ENCODE measurements around the gene OXA1L. TPM values are rescaled to one million over a fixed set of nuclear protein-coding genes. Genes with fewer than 3 reads are reported as not detected.

OXA1L gene
- total and polyA plus RNA-seq, 2 of the 13 experiments (the other 11 are each of a cell fraction or from before 2014, with no cell fraction given), result 230 to 589 TPM

DNA sequence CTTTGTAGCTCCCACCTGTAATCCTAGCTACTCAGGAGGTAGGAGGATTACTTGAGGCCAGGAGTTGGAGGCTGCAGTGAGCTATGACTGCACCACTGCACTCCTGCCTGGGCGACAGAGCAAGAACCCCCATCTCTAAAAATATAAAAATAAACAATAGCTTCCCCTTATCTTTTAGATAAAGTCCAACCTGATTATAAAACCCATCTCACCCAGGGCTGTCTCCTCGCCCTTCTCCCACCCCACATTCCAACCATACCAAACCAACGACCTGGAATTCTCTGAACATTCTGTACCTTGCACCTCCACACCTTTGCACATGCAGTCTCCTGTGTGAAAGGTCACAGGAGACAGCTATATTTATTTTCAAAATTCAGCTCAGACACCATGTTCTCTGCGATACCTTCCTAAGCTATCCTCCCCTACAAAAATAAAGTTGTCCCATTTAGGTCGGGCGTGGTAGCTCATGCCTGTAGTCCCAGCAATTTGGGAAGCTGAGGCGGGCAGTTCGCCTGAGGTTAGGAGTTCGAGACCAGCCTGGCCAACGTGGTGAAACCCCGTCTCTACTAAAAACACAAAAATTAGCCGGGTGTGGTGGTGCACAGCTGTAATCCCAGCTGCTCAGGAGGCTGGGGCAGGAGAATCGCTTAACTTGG is 41.1 kb downstream of the OXA1L start (continued):
- TF ChIP-seq, protein P1, sequence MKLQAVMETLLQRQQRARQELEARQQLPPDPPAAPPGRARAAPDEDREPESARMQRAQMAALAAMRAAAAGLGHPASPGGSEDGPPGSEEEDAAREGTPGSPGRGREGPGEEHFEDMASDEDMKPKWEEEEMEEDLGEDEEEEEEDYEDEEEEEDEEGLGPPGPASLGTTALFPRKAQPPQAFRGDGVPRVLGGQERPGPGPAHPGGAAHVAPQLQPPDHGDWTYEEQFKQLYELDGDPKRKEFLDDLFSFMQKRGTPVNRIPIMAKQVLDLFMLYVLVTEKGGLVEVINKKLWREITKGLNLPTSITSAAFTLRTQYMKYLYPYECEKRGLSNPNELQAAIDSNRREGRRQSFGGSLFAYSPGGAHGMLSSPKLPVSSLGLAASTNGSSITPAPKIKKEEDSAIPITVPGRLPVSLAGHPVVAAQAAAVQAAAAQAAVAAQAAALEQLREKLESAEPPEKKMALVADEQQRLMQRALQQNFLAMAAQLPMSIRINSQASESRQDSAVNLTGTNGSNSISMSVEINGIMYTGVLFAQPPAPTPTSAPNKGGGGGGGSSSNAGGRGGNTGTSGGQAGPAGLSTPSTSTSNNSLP (IDR thresholded peaks at IDR 0.05; ENCODE audit: low read depth, low read length), result 0 out of 2 replicates have a peak, but pooled peaks have one; percentile 53
- TF ChIP-seq, protein P2, sequence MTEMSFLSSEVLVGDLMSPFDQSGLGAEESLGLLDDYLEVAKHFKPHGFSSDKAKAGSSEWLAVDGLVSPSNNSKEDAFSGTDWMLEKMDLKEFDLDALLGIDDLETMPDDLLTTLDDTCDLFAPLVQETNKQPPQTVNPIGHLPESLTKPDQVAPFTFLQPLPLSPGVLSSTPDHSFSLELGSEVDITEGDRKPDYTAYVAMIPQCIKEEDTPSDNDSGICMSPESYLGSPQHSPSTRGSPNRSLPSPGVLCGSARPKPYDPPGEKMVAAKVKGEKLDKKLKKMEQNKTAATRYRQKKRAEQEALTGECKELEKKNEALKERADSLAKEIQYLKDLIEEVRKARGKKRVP (CRISPR knock-in tag; IDR thresholded peaks at IDR 0.05), result no peak
- TF ChIP-seq ETV5 (CRISPR knock-in tag; IDR thresholded peaks at IDR 0.05; ENCODE audit: borderline replicate concordance) (0 out of 2 replicates have a peak, but pooled peaks have one; percentile 5), KDM1A (CRISPR knock-in tag; IDR thresholded peaks at IDR 0.05) (peak; percentile 27; the same call in 1 of the 2 replicates), SP1 (IDR thresholded peaks at IDR 0.05) (no peak), SP1 (CRISPR knock-in tag; IDR thresholded peaks at IDR 0.05) (no peak), FOXA3 (CRISPR knock-in tag; IDR thresholded peaks at IDR 0.05) (peak; percentile 38; the same call in 1 of the 2 replicates), ZMYM2 (CRISPR knock-in tag; IDR thresholded peaks at IDR 0.05) (peak; percentile 93), CEBPB (IDR thresholded peaks at IDR 0.05; ENCODE audit: borderline replicate concordance, low read depth, low read length) (no peak), ZNF883 (CRISPR knock-in tag; IDR thresholded peaks at IDR 0.05; ENCODE audit: not compliant biosample characterization) (peak; percentile 61), ARNT (IDR thresholded peaks at IDR 0.05) (no peak), ESRRA (CRISPR knock-in tag; IDR thresholded peaks at IDR 0.05; ENCODE audit: low read depth) (peak; percentile 84), ASH2L (IDR thresholded peaks at IDR 0.05; ENCODE audit: insufficient read length, low read depth, low read length) (peak; percentile 28), ZZZ3 (CRISPR knock-in tag; IDR thresholded peaks at IDR 0.05; ENCODE audit: borderline replicate concordance) (no peak), NFYB (CRISPR knock-in tag; IDR thresholded peaks at IDR 0.05) (0 out of 2 replicates have a peak, but pooled peaks have one; percentile 12), ZNF44 (CRISPR knock-in tag; IDR thresholded peaks at IDR 0.05) (0 out of 2 replicates have a peak, but pooled peaks have one; percentile 35), ZMYM3 (CRISPR knock-in tag; IDR thresholded peaks at IDR 0.05) (peak; percentile 49), NCOA2 (CRISPR knock-in tag; IDR thresholded peaks at IDR 0.05) (peak; percentile 71), TEAD3 (CRISPR knock-in tag; optimal IDR thresholded peaks at IDR 0.05; ENCODE audit: borderline replicate concordance) (peak; percentile 100), FOXO1 (CRISPR knock-in tag; IDR thresholded peaks at IDR 0.05) (no peak), SPEN (CRISPR knock-in tag; IDR thresholded peaks at IDR 0.05; ENCODE audit: low read depth) (0 out of 2 replicates have a peak, but pooled peaks have one; percentile 24)
- TF ChIP-seq, protein P3, sequence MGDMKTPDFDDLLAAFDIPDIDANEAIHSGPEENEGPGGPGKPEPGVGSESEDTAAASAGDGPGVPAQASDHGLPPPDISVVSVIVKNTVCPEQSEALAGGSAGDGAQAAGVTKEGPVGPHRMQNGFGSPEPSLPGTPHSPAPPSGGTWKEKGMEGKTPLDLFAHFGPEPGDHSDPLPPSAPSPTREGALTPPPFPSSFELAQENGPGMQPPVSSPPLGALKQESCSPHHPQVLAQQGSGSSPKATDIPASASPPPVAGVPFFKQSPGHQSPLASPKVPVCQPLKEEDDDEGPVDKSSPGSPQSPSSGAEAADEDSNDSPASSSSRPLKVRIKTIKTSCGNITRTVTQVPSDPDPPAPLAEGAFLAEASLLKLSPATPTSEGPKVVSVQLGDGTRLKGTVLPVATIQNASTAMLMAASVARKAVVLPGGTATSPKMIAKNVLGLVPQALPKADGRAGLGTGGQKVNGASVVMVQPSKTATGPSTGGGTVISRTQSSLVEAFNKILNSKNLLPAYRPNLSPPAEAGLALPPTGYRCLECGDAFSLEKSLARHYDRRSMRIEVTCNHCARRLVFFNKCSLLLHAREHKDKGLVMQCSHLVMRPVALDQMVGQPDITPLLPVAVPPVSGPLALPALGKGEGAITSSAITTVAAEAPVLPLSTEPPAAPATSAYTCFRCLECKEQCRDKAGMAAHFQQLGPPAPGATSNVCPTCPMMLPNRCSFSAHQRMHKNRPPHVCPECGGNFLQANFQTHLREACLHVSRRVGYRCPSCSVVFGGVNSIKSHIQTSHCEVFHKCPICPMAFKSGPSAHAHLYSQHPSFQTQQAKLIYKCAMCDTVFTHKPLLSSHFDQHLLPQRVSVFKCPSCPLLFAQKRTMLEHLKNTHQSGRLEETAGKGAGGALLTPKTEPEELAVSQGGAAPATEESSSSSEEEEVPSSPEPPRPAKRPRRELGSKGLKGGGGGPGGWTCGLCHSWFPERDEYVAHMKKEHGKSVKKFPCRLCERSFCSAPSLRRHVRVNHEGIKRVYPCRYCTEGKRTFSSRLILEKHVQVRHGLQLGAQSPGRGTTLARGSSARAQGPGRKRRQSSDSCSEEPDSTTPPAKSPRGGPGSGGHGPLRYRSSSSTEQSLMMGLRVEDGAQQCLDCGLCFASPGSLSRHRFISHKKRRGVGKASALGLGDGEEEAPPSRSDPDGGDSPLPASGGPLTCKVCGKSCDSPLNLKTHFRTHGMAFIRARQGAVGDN (CRISPR knock-in tag; IDR thresholded peaks at IDR 0.05), result peak; percentile 41
- TF ChIP-seq, protein P4, sequence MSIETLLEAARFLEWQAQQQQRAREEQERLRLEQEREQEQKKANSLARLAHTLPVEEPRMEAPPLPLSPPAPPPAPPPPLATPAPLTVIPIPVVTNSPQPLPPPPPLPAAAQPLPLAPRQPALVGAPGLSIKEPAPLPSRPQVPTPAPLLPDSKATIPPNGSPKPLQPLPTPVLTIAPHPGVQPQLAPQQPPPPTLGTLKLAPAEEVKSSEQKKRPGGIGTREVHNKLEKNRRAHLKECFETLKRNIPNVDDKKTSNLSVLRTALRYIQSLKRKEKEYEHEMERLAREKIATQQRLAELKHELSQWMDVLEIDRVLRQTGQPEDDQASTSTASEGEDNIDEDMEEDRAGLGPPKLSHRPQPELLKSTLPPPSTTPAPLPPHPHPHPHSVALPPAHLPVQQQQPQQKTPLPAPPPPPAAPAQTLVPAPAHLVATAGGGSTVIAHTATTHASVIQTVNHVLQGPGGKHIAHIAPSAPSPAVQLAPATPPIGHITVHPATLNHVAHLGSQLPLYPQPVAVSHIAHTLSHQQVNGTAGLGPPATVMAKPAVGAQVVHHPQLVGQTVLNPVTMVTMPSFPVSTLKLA (IDR thresholded peaks at IDR 0.05), result no peak

Measured in HepG2 (cell line).